ENCODE measurements around the gene C2orf81.
A peak's percentile ranks its signal among the peaks of the same experiment; 100 is the strongest.

DNA sequence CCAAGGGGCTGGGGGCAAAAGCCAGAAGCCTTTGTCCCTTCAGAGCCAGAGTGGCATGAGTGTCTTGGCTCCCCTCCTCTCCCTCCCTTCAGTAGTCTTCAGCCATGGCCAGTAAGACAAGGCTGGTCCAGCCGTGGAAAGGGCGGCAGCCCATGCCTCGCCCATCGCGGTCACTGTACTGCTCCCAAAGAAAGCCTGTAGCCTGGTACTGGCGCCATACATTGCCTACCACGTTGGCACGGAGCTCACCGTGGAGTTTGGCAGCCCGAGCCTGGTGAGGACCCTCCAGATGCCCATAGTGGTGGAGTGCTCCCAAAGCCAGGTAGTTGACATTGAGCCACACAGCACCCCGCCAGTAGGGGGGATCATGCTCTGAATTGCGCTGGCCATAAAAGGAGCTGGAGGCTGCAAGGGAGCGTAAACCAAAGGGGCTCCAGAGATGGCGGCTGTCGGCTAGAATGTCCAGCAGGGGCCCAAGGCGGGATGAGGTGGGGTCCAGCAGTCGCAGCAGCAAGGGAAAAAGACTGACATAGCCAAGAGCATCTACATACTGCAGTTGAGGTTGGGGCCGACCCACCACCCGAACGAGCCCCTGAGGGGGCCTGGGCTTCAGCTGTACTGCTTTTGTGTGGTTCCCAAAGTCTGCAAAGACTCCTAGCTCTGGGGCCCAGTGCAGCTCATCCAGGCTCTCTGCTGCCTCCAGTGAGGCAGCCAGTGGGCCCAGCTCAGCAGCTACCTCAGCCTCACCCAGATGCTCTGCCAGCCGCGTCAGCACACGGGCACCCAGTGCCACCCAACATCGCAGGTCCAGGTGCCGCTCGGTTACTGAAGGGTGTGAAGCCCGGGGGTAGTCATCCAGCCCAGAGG, 40.0 kb upstream of the C2orf81 start:
- TF ChIP-seq SMAD3 (CRISPR knock-in tag; IDR thresholded peaks at IDR 0.05; ENCODE audit: borderline replicate concordance) = no peak
- TF ChIP-seq, protein P1, sequence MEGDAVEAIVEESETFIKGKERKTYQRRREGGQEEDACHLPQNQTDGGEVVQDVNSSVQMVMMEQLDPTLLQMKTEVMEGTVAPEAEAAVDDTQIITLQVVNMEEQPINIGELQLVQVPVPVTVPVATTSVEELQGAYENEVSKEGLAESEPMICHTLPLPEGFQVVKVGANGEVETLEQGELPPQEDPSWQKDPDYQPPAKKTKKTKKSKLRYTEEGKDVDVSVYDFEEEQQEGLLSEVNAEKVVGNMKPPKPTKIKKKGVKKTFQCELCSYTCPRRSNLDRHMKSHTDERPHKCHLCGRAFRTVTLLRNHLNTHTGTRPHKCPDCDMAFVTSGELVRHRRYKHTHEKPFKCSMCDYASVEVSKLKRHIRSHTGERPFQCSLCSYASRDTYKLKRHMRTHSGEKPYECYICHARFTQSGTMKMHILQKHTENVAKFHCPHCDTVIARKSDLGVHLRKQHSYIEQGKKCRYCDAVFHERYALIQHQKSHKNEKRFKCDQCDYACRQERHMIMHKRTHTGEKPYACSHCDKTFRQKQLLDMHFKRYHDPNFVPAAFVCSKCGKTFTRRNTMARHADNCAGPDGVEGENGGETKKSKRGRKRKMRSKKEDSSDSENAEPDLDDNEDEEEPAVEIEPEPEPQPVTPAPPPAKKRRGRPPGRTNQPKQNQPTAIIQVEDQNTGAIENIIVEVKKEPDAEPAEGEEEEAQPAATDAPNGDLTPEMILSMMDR (IDR thresholded peaks at IDR 0.05) = 0 out of 2 replicates have a peak, but pooled peaks have one; percentile 17
- TF ChIP-seq NFE2L1 (CRISPR knock-in tag; IDR thresholded peaks at IDR 0.05) = no peak
- TF ChIP-seq, protein P2, sequence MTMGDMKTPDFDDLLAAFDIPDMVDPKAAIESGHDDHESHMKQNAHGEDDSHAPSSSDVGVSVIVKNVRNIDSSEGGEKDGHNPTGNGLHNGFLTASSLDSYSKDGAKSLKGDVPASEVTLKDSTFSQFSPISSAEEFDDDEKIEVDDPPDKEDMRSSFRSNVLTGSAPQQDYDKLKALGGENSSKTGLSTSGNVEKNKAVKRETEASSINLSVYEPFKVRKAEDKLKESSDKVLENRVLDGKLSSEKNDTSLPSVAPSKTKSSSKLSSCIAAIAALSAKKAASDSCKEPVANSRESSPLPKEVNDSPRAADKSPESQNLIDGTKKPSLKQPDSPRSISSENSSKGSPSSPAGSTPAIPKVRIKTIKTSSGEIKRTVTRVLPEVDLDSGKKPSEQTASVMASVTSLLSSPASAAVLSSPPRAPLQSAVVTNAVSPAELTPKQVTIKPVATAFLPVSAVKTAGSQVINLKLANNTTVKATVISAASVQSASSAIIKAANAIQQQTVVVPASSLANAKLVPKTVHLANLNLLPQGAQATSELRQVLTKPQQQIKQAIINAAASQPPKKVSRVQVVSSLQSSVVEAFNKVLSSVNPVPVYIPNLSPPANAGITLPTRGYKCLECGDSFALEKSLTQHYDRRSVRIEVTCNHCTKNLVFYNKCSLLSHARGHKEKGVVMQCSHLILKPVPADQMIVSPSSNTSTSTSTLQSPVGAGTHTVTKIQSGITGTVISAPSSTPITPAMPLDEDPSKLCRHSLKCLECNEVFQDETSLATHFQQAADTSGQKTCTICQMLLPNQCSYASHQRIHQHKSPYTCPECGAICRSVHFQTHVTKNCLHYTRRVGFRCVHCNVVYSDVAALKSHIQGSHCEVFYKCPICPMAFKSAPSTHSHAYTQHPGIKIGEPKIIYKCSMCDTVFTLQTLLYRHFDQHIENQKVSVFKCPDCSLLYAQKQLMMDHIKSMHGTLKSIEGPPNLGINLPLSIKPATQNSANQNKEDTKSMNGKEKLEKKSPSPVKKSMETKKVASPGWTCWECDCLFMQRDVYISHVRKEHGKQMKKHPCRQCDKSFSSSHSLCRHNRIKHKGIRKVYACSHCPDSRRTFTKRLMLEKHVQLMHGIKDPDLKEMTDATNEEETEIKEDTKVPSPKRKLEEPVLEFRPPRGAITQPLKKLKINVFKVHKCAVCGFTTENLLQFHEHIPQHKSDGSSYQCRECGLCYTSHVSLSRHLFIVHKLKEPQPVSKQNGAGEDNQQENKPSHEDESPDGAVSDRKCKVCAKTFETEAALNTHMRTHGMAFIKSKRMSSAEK (CRISPR knock-in tag; IDR thresholded peaks at IDR 0.05; ENCODE audit: borderline replicate concordance) = no peak
- no peak for TF ChIP-seq ZBTB21 (CRISPR knock-in tag; IDR thresholded peaks at IDR 0.05; ENCODE audit: borderline replicate concordance)
- TF ChIP-seq JUN (CRISPR knock-in tag; IDR thresholded peaks at IDR 0.05) = no peak
- no peak for TF ChIP-seq NR3C1 (CRISPR knock-in tag; conservative IDR thresholded peaks at IDR 0.05; ENCODE audit: low read depth)
- TF ChIP-seq, protein P3, sequence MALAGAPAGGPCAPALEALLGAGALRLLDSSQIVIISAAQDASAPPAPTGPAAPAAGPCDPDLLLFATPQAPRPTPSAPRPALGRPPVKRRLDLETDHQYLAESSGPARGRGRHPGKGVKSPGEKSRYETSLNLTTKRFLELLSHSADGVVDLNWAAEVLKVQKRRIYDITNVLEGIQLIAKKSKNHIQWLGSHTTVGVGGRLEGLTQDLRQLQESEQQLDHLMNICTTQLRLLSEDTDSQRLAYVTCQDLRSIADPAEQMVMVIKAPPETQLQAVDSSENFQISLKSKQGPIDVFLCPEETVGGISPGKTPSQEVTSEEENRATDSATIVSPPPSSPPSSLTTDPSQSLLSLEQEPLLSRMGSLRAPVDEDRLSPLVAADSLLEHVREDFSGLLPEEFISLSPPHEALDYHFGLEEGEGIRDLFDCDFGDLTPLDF (CRISPR knock-in tag; IDR thresholded peaks at IDR 0.05) = no peak
- TF ChIP-seq, protein P4, sequence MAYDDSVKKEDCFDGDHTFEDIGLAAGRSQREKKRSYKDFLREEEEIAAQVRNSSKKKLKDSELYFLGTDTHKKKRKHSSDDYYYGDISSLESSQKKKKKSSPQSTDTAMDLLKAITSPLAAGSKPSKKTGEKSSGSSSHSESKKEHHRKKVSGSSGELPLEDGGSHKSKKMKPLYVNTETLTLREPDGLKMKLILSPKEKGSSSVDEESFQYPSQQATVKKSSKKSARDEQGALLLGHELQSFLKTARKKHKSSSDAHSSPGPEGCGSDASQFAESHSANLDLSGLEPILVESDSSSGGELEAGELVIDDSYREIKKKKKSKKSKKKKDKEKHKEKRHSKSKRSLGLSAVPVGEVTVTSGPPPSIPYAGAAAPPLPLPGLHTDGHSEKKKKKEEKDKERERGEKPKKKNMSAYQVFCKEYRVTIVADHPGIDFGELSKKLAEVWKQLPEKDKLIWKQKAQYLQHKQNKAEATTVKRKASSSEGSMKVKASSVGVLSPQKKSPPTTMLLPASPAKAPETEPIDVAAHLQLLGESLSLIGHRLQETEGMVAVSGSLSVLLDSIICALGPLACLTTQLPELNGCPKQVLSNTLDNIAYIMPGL (CRISPR knock-in tag; IDR thresholded peaks at IDR 0.05) = no peak
- TF ChIP-seq SP1 (CRISPR knock-in tag; conservative IDR thresholded peaks at IDR 0.05) = no peak
- TF ChIP-seq, protein P5, sequence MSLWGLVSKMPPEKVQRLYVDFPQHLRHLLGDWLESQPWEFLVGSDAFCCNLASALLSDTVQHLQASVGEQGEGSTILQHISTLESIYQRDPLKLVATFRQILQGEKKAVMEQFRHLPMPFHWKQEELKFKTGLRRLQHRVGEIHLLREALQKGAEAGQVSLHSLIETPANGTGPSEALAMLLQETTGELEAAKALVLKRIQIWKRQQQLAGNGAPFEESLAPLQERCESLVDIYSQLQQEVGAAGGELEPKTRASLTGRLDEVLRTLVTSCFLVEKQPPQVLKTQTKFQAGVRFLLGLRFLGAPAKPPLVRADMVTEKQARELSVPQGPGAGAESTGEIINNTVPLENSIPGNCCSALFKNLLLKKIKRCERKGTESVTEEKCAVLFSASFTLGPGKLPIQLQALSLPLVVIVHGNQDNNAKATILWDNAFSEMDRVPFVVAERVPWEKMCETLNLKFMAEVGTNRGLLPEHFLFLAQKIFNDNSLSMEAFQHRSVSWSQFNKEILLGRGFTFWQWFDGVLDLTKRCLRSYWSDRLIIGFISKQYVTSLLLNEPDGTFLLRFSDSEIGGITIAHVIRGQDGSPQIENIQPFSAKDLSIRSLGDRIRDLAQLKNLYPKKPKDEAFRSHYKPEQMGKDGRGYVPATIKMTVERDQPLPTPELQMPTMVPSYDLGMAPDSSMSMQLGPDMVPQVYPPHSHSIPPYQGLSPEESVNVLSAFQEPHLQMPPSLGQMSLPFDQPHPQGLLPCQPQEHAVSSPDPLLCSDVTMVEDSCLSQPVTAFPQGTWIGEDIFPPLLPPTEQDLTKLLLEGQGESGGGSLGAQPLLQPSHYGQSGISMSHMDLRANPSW (CRISPR knock-in tag; conservative IDR thresholded peaks at IDR 0.05; ENCODE audit: low read depth) = no peak
- TF ChIP-seq, protein P6, sequence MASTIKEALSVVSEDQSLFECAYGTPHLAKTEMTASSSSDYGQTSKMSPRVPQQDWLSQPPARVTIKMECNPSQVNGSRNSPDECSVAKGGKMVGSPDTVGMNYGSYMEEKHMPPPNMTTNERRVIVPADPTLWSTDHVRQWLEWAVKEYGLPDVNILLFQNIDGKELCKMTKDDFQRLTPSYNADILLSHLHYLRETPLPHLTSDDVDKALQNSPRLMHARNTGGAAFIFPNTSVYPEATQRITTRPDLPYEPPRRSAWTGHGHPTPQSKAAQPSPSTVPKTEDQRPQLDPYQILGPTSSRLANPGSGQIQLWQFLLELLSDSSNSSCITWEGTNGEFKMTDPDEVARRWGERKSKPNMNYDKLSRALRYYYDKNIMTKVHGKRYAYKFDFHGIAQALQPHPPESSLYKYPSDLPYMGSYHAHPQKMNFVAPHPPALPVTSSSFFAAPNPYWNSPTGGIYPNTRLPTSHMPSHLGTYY (CRISPR knock-in tag; IDR thresholded peaks at IDR 0.05) = no peak
- no peak for TF ChIP-seq ZNF121 (CRISPR knock-in tag; IDR thresholded peaks at IDR 0.05)
- TF ChIP-seq TEAD4 (CRISPR knock-in tag; IDR thresholded peaks at IDR 0.05) = no peak

All from WTC11 (cell line).